KBM-7 (cell line): Measurements from ENCODE around the gene CHN2.
A peak's percentile ranks its signal among the peaks of the same experiment; 100 is the strongest.

ENCODE experiments used
- DNase-seq: peaks from one replicate; pipeline ENCODE4 v3.0.0-alpha.2; 2015
- in situ Hi-C: fragments of 300-500 bp; cut with MboI; formaldehyde crosslinking; loops from 2 replicates; pipeline ENCODE4 v1.14.3; 2020; ENCODE audit warnings: low sequenced_read_pairs, low pct_unique_long_range_greater_than_20kb, mixed read lengths

CHN2 gene

DNA sequence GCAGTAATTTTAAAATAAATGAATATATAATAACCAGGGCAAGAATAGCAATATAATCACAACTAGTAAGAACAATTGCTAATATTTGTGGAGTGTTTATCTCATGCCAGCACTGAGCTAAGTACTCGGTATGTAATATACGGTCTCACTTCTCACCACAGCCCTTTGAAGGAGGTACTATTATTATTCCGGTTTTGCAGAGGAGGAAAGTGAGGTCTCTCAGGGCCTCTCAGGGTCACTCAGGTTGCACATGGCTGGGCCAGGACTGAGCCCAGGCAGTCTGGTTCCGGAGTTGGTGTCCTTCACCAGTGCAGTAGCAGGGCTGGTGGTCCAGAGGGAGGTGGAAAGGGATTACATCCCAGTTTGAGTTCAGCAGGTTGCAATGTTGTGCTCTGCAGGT is 80.9 kb downstream of the CHN2 start:
- in situ Hi-C loops: no loop called here
- no peak for DNase-seq

DNA sequence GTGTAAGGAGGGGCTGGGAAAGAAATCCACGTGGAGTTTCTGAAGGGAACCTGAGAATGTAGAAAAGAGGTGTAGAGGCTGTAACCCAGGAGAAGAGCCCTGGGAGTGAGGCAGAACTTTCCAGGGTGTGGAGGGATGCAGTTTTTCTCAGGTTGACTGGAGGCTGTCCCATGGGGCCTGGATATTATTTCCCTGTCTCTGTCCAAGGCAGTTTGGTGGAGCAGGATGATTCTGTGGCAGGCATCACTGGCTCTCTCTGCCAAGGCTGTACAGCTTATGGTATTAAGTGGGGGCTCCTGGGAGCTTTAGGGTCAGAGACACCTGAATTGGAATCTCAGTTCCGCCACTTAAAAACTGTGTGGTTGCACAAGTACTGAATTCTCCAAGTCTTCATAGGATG is 81.6 kb downstream of the CHN2 start:
- in situ Hi-C loops: no loop called here
- DNase-seq: no peak

DNA sequence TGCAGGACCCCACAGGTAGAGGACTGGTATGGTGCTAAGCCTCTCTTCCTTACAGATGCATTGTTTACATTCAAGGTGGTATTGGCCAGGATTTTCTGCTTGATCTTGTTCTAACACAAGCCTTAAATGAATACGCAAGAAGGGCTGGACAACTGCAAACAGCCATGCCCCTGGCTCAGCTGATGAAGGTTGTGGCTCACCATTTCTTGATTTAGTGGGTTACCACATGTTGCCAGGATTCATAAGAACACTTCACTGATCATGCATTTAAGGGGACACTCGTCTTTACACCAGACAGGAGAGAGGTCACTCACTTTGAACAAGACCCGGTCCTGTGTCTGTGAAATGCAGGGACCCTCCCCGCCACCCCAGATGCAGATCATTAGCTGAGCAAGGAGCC is 82.2 kb downstream of the CHN2 start:
- no peak for DNase-seq

DNA sequence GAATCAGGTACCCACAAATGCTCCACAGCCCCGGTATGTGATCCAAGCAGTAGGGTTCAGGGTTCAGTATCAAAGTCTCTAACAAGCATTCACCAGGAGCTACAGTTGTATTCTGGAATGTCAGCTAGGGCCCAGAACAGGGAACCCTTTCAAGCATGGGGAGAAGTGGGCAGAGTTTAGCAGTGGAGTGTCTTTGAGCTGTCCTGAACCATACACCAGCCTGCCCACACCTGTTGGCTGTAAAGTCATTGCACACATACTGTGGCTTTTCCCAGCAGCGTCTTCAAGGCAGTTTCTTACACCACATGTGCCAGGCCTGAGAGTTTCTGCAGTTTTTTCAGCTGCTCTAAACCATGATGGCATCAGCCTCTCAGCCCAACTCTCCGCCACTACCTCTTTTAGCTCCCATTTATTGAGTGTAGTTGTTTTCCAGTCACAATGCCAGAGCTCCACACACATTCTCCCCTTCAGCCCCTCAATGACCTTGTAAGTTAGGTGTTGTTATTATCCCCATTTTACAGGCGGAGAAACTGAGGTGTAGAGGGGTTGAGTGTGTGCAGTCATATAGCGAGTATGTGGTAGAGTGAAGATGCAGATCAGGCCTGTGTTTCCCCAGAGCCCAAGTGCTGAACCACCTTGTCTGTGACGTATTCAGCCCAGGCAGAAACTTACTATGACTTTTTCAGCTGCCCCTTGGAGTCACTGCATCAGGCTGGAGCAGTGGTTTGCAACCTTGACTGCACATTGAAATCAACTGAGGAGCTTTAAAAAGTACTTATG is 83.1 kb downstream of the CHN2 start:
- in situ Hi-C loops: no loop called here
- DNase-seq: no peak

More for the DNA sequence above, 82.2 kb downstream of the CHN2 start:
- in situ Hi-C loops: no loop called here

DNA sequence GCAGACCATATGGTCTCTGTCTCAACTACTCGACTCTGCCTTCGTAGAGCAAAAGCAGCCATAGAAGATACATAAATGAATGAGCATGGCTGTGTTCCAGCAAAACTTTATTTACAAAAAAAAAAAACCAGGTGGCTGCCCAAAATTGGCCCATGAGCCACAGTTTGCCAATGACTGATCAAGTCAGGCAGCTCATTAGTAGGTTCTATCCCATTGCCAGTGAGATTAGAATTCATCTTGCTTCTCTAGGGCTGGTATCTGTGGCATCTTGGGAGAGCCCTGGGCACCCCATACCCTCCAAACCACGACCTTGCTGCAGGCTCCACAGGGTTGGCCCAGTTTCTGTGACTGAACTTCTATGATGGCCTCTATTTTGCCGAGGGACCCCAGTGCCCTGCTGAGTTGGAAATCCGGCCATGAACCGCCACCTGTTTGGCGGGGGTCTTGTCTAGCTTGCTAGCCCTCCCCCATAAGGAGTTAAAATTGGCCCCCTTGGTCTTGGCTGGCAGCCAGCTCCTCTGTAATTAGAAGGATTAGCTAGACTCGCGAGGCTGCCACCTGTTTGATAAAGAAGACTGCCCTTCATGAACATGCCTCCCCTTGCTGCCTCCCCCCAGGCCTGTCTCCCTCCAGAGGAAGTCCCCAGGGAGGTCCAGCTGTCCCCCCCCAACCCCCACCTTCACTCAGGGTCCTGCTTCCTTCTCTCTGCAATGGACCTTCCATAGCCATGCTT is 83.9 kb downstream of the CHN2 start:
- no peak for DNase-seq
- in situ Hi-C loops: no loop called here

DNA sequence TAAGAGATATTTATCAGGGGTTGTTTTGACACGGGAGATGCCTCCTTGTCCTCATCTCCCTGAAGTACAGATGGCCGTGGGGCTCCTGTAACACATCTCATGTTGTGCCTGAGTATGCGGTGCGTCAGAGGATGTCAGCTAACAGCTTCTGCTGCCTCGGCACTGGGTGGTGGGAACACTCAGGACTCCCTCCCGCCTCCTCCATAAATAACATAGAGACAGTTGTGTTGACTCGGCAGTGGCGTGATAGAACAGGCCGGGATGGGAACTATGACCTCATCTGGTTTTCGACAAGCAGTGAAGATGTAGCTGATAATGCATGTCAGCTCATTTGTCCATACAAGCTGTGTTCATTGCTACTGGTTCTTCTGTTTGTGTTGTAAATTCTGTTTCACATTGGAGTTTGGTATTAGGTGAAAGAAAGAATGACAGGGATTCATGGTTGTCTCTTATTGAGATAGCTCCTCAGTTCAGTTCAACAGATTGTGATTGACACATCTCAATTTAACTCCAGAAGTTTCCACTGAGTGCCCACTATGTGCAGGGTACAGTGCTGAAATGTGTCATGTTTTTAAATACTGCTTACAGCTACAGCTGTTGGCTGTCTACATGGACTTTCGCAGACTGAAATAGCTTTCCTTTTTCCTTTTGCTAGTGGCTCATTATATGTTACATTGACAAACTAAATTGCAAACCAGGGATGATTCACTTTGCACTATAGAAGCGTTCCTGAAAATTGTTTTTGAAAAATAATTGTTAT is 87.4 kb downstream of the CHN2 start:
- in situ Hi-C loops: no loop called here
- no peak for DNase-seq

DNA sequence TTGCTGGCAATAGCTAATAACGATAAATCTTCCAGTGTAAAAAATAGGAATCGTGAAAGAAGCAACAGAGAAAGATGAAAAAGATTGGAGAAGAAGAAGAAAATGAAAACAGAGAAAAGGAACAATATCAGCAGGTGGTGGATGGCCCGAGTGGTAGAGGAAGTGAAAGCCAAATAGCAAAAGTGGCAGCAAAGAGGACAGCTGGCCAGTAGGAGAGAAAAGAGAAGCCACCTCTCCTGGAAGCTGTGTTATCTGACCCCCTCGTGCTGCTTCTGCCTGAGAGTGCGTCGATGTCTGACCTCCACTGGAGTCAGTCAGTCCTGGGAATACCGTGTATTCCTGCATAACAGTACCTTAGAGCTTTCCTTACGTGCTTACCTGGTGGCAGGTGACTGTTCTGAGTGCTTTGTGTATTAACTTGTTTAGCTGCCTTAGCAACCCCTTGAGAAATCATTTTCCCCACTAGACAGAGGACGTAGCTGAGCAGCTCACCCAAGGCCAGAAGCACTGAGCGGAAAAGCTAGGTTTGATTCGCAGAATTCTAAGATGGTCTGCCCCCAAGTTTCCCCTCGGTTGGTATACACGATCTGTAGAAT is 88.3 kb downstream of the CHN2 start:
- no peak for DNase-seq
- in situ Hi-C loops: no loop called here

DNA sequence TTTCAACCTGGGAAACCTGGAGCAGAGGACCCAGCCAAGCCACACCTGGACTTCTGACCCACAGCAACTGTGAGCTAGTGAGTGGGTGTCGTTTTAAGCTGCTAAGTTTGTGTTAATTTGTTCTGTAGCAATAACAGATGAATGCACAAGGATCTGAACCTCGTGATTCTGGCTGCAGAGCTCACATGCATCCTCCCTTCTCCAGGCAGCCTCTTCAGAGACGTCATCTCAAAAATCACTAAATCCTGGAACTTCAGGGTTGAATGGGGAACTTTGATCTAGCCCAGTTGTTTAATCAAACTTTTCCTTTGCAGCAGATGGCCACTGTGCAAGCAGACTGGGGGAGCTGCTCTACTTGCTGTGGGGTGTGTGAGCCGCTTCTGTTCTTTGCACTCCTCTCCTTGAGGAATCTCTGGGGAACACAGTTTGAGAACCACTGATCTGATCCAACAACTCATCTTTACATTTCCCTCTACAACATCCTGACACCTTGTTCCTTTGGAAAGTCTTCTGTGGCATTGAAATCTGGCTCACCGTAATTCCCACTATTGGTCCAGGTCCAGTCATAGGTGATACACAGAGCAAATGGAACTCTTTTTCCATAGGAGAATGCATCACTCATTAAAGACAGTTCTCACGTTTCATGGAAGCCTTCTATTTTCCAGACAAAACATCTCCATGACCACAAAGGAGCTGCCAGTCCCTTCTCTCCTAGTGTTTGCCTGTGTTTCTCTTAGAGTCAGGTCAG is 90.3 kb downstream of the CHN2 start:
- DNase-seq: no peak
- in situ Hi-C loops: no loop called here

DNA sequence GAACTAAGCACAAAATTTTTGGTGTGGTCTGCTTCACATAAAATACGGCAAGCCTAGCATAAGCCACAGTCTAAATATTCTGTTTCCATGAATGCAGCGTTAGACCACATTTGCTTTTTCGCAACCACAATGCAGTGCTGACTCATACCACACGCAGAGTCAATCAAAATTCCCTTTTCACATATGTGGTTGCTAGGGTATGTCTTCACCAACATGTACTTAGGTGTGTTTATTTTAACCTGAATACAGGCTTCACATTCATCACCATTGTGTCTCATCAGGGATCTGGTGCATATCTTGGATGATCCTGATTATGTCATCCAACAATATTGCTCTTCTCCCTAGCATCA is 90.8 kb downstream of the CHN2 start:
- in situ Hi-C loops: no loop called here
- DNase-seq: peak; percentile 10

DNA sequence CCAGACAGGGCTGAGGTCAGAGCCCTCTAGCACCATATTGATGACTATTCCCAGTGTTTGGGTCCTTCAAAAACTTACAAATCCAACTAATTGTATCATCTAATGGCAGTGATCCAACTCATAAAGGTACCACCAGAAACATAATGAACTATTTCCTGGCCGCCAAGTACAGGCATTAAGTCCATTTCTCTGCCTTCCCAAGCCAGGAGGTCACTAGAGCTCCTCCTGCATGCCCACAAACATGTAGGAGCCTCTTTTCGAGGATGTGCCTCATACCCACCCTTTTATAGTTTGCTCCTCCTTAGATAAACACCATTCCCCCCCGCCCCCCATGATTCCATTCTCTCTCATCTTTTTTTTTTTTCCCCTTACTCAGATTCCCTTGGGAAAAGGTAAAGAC is 91.3 kb downstream of the CHN2 start:
- DNase-seq: no peak
- in situ Hi-C loops: no loop called here

DNA sequence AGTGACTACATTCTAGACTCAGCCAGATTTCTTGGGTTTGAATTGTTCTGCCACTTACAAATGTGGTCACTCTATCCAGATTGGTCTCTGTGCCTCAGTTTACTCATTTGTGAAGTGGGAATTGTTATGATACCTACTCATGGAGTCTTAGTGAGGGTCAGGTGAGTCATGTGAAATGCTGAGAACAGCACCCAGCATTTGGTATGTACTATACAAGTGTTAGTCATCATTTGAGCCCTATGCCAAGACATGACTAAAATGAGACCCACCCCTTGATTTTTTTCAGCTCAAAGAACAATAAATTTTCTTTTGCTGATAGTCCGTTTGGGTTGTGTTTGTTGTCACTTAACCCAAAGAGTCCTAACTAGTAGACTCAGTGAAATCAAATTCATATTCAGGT is 92.8 kb downstream of the CHN2 start:
- DNase-seq: no peak
- in situ Hi-C loops: no loop called here

DNA sequence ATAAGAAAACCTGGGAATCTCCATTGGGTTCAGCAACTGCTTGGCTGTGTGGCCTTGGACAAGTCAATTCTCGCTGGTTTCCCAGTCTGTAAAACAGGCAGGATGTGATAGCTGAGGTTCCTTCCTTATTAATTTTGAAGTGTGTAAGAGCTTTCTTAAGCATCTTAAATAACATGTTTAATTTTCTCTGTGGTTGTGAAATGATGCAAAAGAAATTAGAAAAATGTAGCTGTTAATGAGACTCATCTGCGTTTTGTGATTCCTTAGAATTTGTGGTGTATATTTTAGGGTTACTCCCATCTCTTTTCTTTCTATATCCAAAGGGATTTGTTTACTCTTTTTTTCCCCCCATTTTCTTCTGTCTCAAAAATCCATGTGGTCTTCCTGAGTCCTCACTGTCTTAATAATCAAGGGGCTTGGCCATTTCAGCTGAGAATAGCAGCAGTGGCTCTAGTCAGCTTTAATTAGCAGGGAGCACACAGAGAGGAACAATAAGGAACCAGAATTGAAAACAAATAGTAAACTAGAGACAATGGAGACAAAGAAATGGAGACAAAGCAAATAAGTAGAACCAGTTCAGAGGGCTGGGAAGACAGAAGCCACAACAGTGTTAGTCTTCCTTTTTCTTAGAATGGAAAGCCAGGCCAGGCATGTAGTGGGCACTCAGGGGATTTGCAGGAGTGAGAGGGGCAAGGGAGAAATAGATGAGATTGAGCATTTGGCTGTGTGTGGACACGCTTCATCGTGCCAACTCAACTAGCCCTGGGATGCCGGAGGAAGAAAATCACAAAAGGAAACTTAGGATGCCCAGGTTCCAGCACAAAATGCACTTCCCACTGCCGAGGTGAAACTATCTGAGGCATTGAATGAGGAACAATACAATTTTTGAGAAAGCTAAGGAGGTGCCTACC is 93.9 kb downstream of the CHN2 start:
- DNase-seq: no peak
- in situ Hi-C loops: no loop called here

DNA sequence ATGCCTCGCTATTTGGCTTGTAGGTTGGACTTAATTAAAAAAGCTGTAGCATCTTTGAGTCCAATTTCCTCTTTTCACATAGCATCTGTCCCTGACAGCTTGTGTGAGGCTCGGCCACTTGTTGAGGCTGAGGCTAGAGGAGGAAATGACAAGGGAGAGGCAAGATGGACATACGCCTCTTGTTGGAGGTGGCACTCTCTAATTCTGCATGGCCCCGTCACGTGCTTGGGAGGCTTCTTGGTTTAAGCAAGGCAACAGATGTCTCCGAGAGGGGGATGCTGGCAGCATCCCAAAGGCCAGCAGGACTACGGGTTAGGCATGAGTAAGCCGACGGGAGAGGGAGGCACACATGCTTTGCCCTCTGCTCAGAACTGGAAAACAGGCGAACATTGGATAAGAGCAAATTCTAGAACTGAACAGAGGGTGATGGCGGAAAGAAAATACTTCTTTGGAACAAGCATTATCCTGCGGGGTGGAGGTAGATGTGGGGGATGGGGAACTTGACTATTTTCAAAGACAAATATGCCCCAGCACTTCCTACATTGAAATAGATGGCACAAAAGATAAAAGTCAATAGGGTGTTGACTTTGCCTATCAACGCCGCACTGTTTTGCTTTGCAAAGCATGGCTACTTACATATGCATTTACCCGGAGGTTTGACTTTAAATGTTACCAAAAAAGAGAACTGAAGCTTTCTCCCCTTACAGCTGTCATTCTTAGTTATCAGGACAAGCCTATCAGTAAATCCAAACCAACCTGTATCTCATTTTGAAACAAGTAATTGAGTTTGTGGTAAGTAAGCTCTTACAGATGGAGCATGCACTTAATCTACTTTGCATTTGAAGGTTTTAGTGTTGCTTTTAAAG is 94.8 kb downstream of the CHN2 start:
- DNase-seq: no peak
- in situ Hi-C loops: no loop called here

DNA sequence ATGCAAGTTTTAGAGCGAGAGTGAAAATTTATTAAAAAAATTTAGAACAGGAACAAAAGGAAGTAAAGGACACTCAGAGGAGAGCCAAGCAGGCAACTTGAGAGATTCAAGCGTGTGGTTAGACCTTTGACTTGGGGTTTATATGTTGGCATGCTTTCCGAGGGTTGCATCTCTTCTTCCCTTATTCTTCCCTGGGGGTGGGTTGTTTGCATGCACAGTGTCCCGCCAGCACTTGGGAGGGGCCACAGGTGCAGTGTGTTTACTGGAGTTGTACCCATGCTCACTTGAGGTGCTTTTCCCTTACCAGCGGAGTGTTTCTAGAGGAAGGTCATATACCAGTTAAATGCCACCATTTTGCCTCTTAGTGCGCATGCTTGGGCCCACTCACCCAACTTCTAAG is 96.3 kb downstream of the CHN2 start:
- in situ Hi-C loops: no loop called here
- no peak for DNase-seq

DNA sequence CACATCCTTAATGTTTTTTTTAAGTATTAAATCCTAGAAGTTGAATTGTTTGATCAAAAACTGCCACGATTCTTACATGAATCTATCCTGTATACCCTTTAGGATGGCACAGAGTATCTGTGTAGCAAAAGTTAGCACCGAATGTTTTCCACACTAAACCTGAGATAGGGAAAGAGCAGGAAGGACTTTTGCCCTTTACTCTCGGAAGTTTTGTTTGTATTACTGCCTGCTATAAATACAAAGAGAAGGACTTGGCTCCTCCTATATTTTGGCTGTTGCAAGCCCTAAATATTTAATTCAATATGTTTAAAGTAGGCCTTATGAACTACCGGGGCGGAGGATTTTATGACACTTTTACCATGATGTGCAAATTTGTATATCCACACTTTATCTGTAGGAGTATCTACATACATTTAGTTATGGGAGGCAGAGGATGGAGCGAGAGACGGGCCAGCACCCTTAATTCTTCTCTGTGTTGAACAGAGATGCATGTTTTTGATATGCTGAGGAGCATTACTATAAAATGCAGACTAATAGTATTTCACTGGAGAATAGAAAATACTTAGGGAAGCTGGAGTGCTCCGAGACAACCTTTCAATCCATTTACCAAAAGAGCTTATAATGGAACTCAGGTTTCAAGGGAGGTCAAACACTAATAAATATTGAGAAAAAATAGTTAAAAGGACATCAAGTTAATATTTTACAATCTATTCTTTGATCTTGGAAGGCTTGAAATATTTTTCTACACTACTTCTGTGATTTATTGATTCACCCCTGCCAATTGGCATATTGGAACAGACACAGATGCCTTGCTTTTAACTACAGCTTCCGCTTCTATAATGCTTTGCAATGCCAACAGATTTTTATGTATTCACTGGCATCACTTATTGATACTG is 97.4 kb downstream of the CHN2 start:
- in situ Hi-C loops: no loop called here
- DNase-seq: no peak

DNA sequence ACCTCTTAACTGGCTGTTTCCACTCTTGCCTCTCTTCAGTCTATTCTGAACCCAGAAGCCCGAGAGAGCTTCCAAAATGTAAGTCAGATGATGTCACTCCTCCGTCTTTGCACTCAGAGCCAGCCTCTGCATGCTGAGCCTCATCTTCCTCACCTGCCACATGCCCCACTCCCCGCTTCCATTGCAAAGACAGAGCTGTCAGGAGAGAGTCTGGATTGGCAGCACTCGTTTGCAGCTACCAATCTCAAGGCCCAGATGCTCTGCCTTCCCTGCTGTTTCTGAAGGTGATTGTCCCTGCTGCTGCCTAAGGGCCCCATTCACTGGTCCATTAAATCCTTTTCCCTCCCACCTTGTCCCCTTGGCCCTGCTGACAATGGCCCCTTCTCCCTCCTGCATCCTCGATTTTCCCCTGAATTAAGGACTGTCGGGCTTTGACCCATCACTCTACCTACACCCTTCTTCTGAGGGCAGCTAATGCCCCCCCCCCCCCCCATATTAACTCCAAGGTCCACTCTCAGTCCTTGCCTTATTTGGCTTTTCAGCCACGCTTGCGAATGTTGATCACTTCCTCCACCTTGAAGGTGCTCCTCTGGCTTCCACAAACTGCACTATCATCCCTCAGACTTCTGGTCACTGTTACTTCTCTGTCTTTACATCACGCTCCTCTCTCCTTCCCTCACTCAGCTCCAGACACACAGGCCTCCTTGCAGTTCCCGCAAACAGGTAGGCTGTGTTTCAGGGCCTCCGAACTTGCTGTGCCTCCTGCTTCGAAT is 98.5 kb downstream of the CHN2 start:
- no peak for DNase-seq
- in situ Hi-C loops: no loop called here
